Neural progenitor cell (in vitro differentiated cells): ENCODE data around the gene CSDE1. TPM values are rescaled to one million over a fixed set of nuclear protein-coding genes. Genes with fewer than 3 reads are reported as not detected.

Experiments
- DNase-seq: peaks from one replicate; pipeline ENCODE4 v3.0.0-alpha.2; 2016; ENCODE audit warnings: low spot score
- H2AFZ ChIP-seq: fragments of 200-600 bp; sonication (generic); replicated peaks from 2 replicates; pipeline ENCODE4 v1.6.1; 2016; ENCODE audit warnings: antibody characterized with exemption
- H3F3A ChIP-seq: fragments of 200-600 bp; sonication (generic); 2 replicates; pipeline ENCODE4 v1.6.1; 2016; ENCODE audit warnings: antibody characterized with exemption, low read depth
- H3K27ac ChIP-seq: fragments of 200-600 bp; sonication (generic); 2 replicates; pipeline ENCODE4 v1.5.1; 2016; ENCODE audit warnings: mild to moderate bottlenecking
- H3K27me3 ChIP-seq: fragments of 200-600 bp; sonication (generic); 2 replicates; pipeline ENCODE4 v1.6.1; 2016; ENCODE audit warnings: mild to moderate bottlenecking, moderate library complexity
- H3K36me3 ChIP-seq: fragments of 200-600 bp; sonication (generic); 2 replicates; pipeline ENCODE4 v1.5.1; 2016
- H3K4me1 ChIP-seq: fragments of 200-600 bp; sonication (generic); 2 replicates; pipeline ENCODE4 v1.6.1; 2016; ENCODE audit warnings: mixed run types
- H3K4me2 ChIP-seq: fragments of 200-600 bp; sonication (generic); 2 replicates; pipeline ENCODE4 v1.6.1; 2016
- H3K4me3 ChIP-seq: fragments of 200-600 bp; sonication (generic); 2 replicates; pipeline ENCODE4 v1.5.1; 2016
- H3K79me2 ChIP-seq: fragments of 200-600 bp; sonication (generic); 2 replicates; pipeline ENCODE4 v1.6.1; 2016; ENCODE audit warnings: low read depth
- H3K9ac ChIP-seq: fragments of 200-600 bp; sonication (generic); 2 replicates; pipeline ENCODE4 v1.6.1; 2016
- H3K9me3 ChIP-seq: fragments of 200-600 bp; sonication (generic); 2 replicates; pipeline ENCODE4 v1.5.1; 2016; ENCODE audit warnings: low read depth
- H4K20me1 ChIP-seq: fragments of 200-600 bp; sonication (generic); 2 replicates; pipeline ENCODE4 v1.6.1; 2016; ENCODE audit warnings: low read depth
- H3K27ac Mint-ChIP-seq: 3 replicates; pipeline ENCODE4 v1.8.0; 2021; ENCODE audit warnings: mixed read lengths
- H3K27me3 Mint-ChIP-seq: 2 replicates; pipeline ENCODE4 v1.8.0; 2022; ENCODE audit warnings: low read depth, mild to moderate bottlenecking, inconsistent platforms, moderate library complexity, mixed read lengths; ENCODE audit not compliant: insufficient read depth
- H3K36me3 Mint-ChIP-seq: 3 replicates; pipeline ENCODE4 v1.8.0; 2021; ENCODE audit warnings: mixed read lengths
- H3K4me1 Mint-ChIP-seq: 3 replicates; pipeline ENCODE4 v1.8.0; 2021; ENCODE audit warnings: mixed read lengths
- H3K4me3 Mint-ChIP-seq: 3 replicates; pipeline ENCODE4 v1.8.0; 2021; ENCODE audit warnings: mild to moderate bottlenecking, moderate library complexity, mixed read lengths
- H3K9me3 Mint-ChIP-seq: 3 replicates; pipeline ENCODE4 v1.8.0; 2020; ENCODE audit warnings: mixed read lengths
- CTCF ChIP-seq: fragments of 200-600 bp; sonication (generic); IDR thresholded peaks from 2 replicates; pipeline ENCODE4 v1.5.1; 2017; ENCODE audit warnings: antibody characterized with exemption, mild to moderate bottlenecking
- EZH2 ChIP-seq: fragments of 200-600 bp; sonication (generic); IDR thresholded peaks from 2 replicates; pipeline ENCODE4 v1.6.1; 2017; ENCODE audit warnings: antibody characterized with exemption, mild to moderate bottlenecking, moderate library complexity
- EZH2phosphoT487 ChIP-seq: fragments of 200-600 bp; sonication (generic); IDR thresholded peaks from 2 replicates; pipeline ENCODE4 v1.6.1; 2017; ENCODE audit warnings: antibody characterized with exemption
- total RNA-seq: library from RNA; depleted of rRNA; stranded (reverse); fragments of >200 nt; gene quantifications from 2 replicates; pipeline ENCODE4 v1.2.3, GENCODE V29; 2015; ENCODE audit warnings: low replicate concordance

Gene CSDE1
- total RNA-seq, 1 donor from 2014 or later, result 1,362 TPM

GRCh38 chr1:114725230-114725629 is 32.6 kb downstream of the CSDE1 start:
- H3K36me3 Mint-ChIP-seq, result peaks cover 36% of the 10 kb centered on the region
- Histone ChIP-seq H3K79me2 (peaks cover 39% of the 10 kb centered on the region), H3K27me3 (no peaks in the 10 kb centered on the region), H3K9me3 (no peaks in the 10 kb centered on the region), H3F3A (peaks cover 14% of the 10 kb centered on the region), H3K4me3 (no peak overlapping the region), H3K9ac (no peak overlapping the region), H4K20me1 (peaks cover 11% of the 10 kb centered on the region), H2AFZ (no peak overlapping the region), H3K36me3 (peaks cover 53% of the 10 kb centered on the region), H3K4me1 (no peaks in the 10 kb centered on the region), H3K4me2 (no peak overlapping the region), H3K27ac (no peak overlapping the region)
- no peak overlapping the region for H3K27ac Mint-ChIP-seq
- H3K9me3 Mint-ChIP-seq, result no peaks in the 10 kb centered on the region
- no peak overlapping the region for H3K4me3 Mint-ChIP-seq
- DNase-seq, result no peak
- no peaks in the 10 kb centered on the region for H3K27me3 Mint-ChIP-seq
- no peaks in the 10 kb centered on the region for H3K4me1 Mint-ChIP-seq
- TF ChIP-seq CTCF (no peak), EZH2 (no peak), EZH2phosphoT487 (no peak)

- Histone ChIP-seq H4K20me1 (peaks cover 7% of the 10 kb centered on the region), H3K4me2 (no peak overlapping the region), H3K4me1 (no peaks in the 10 kb centered on the region), H3K27ac (no peak overlapping the region), H3K79me2 (peaks cover 30% of the 10 kb centered on the region), H3K4me3 (no peak overlapping the region), H3K9ac (no peak overlapping the region), H3K27me3 (no peaks in the 10 kb centered on the region), H2AFZ (no peak overlapping the region), H3K36me3 (peaks cover 47% of the 10 kb centered on the region), H3F3A (peaks cover 27% of the 10 kb centered on the region), H3K9me3 (no peaks in the 10 kb centered on the region)
- H3K27ac Mint-ChIP-seq, result no peak overlapping the region
- DNase-seq, result no peak
- no peaks in the 10 kb centered on the region for H3K27me3 Mint-ChIP-seq
- no peaks in the 10 kb centered on the region for H3K4me1 Mint-ChIP-seq
- peaks cover 35% of the 10 kb centered on the region for H3K36me3 Mint-ChIP-seq
- H3K9me3 Mint-ChIP-seq, result no peaks in the 10 kb centered on the region
- TF ChIP-seq EZH2 (no peak), CTCF (no peak), EZH2phosphoT487 (no peak)
- H3K4me3 Mint-ChIP-seq, result no peak overlapping the region
Measured at GRCh38 chr1:114723915-114724314, 33.9 kb downstream of the CSDE1 start.

GRCh38 chr1:114723457-114723856 is 34.3 kb downstream of the CSDE1 start:
- H3K79me2 ChIP-seq, result peaks cover 25% of the 10 kb centered on the region
- H3K4me3 Mint-ChIP-seq, result no peak overlapping the region
- H3K9ac ChIP-seq, result no peak overlapping the region
- no peaks in the 10 kb centered on the region for H3K27me3 ChIP-seq
- no peak overlapping the region for H2AFZ ChIP-seq
- H3K27me3 Mint-ChIP-seq, result no peaks in the 10 kb centered on the region
- no peak overlapping the region for H3K27ac ChIP-seq
- no peaks in the 10 kb centered on the region for H3K4me1 Mint-ChIP-seq
- H3K9me3 ChIP-seq, result no peaks in the 10 kb centered on the region
- no peak overlapping the region for H3K27ac Mint-ChIP-seq
- H3K36me3 ChIP-seq, result peaks cover 45% of the 10 kb centered on the region
- H3K36me3 Mint-ChIP-seq, result peaks cover 37% of the 10 kb centered on the region
- H4K20me1 ChIP-seq, result peaks cover 5% of the 10 kb centered on the region
- TF ChIP-seq CTCF, result no peak
- peaks cover 32% of the 10 kb centered on the region for H3F3A ChIP-seq
- H3K4me2 ChIP-seq, result no peak overlapping the region
- H3K4me3 ChIP-seq, result no peak overlapping the region
- H3K9me3 Mint-ChIP-seq, result no peaks in the 10 kb centered on the region
- no peaks in the 10 kb centered on the region for H3K4me1 ChIP-seq
- no peak for DNase-seq

- no peak for DNase-seq
- H3K9ac ChIP-seq, result no peak overlapping the region
- TF ChIP-seq EZH2phosphoT487 (no peak), EZH2 (no peak), CTCF (no peak)
- Mint-ChIP-seq H3K27ac (no peak overlapping the region), H3K27me3 (peaks cover 2% of the 10 kb centered on the region), H3K4me3 (no peak overlapping the region), H3K36me3 (peaks cover 33% of the 10 kb centered on the region), H3K4me1 (peaks cover 11% of the 10 kb centered on the region), H3K9me3 (no peaks in the 10 kb centered on the region)
- H3K27ac ChIP-seq, result no peak overlapping the region
- peaks cover 14% of the 10 kb centered on the region for H3K79me2 ChIP-seq
- H3F3A ChIP-seq, result peaks cover 56% of the 10 kb centered on the region
- no peaks in the 10 kb centered on the region for H3K9me3 ChIP-seq
- H4K20me1 ChIP-seq, result no peaks in the 10 kb centered on the region
- H3K36me3 ChIP-seq, result peaks cover 30% of the 10 kb centered on the region
- no peak overlapping the region for H3K4me2 ChIP-seq
- no peaks in the 10 kb centered on the region for H3K27me3 ChIP-seq
- no peak overlapping the region for H2AFZ ChIP-seq
- no peak overlapping the region for H3K4me3 ChIP-seq
- H3K4me1 ChIP-seq, result peaks cover 11% of the 10 kb centered on the region
Measured at GRCh38 chr1:114720492-114720891, 37.3 kb downstream of the CSDE1 start.
